Muscle of back (tissue), 13 donors: Measurements from ENCODE around the gene CIDEA. TPM values are rescaled to one million over a fixed set of nuclear protein-coding genes. Genes with fewer than 3 reads are reported as not detected.
"Not testable (repeated sequence)": the region's sequence is repeated elsewhere in the genome, so short reads cannot be mapped to it uniquely, and the experiment has no call there.

Experiments
- DNase-seq, 3 donors: peaks; one replicate each; pipeline versions ENCODE4 v3.0.0 to v3.0.0-alpha.2; 2013
- long read RNA-seq, 9 donors: transcript quantifications; one replicate each; lab custom pipeline, GENCODE V29; 2026
- polyA plus RNA-seq, 10 donors: library from polyadenylated mRNA; unstranded; fragments of 120-200 nt; gene quantifications; one replicate each; pipeline ENCODE4 v1.2.1, GENCODE V29; 2013; ENCODE audit not compliant: insufficient read length in 10 of 10

CIDEA gene, protein sequence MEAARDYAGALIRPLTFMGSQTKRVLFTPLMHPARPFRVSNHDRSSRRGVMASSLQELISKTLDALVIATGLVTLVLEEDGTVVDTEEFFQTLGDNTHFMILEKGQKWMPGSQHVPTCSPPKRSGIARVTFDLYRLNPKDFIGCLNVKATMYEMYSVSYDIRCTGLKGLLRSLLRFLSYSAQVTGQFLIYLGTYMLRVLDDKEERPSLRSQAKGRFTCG
- not detected for polyA plus RNA-seq
- long read RNA-seq, donor 1: 0 reads
- long read RNA-seq, donor 2: 0 reads
- long read RNA-seq, donor 3: 0 reads
- long read RNA-seq, donor 4: 0 reads
- long read RNA-seq, donor 5: 0 reads
- long read RNA-seq, donor 6: 0 reads
- long read RNA-seq, donor 7: 0 reads
- long read RNA-seq, donor 8: 0 reads
- long read RNA-seq, donor 9: 0 reads

GRCh38 chr18:12254136-12254819 is at the start of gene CIDEA:
CIDEA (plus strand) TSS chr18:12254361; CDS start chr18:12254384, 23 bp downstream.
- peak in 1 of 3 donors; percentile 58 for DNase-seq

DNA sequence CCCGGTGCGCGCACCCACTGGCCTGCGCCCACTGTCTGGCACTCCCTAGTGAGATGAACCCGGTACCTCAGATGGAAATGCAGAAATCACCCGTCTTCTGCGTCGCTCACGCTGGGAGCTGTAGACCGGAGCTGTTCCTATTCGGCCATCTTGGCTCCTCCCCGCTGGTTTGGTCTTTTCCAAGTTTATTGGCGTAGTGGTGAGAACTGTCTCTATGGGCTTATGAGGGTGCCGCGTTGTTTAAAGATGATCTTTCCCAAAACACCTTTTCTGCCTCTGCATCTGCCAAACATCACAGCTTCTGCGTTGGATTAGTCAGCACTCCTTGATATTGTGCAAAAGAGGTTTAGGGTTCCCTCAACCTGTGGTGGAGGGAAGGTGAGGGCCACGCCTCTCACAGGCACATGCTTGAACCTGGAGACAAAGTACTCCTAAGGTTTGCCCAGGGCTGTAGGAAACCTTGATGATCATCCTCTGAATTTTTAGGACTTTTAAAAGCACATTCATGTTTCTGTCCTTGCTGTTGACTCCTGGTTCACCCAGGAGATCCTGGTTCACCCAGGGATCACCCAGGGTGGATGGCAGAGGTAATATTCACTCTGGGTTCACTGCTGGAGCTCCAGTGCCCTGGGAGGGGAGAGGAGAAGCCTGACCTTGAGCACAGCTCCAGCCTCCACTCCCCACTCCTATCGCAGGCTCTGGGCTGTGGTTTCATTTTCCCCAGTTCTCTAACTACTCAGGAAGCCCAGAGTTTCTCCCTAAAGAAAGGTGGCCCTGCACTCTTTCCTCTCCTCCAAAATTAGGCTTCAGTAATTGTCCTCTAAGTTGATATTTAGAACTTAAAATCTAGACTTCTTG is 45.6 kb upstream of the CIDEA start:
- not testable (repeated sequence) for DNase-seq

GRCh38 chr18:12212308-12212707 is 41.9 kb upstream of the CIDEA start:
- DNase-seq: not testable (repeated sequence)

GRCh38 chr18:12214296-12215005 is 39.7 kb upstream of the CIDEA start:
- not testable (repeated sequence) for DNase-seq

GRCh38 chr18:12216471-12216870 is 37.7 kb upstream of the CIDEA start:
- DNase-seq: not testable (repeated sequence)

DNA sequence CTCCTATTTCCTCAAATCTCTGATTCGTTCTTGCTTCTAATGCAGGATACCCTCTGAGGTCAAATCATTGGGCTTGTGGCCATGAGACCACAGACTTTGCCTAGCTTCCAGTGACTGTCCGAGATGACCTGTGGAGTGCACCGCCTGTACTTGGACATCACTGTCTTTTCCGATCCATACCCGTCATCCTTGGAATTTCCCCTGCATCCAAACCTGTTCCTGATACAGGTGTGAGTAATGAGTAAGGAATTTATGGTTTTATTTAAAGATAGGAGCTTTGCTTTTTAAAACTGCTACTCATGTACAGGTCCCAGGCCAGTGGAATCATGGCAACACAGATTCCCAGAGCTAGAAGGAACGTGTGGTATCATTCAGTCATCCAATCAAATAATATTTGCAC is 35.6 kb upstream of the CIDEA start:
- not testable (repeated sequence) for DNase-seq

GRCh38 chr18:12222041-12222440 is 32.1 kb upstream of the CIDEA start:
- not testable (repeated sequence) for DNase-seq

- not testable (repeated sequence) for DNase-seq
Observed at GRCh38 chr18:12223326-12223725, 30.8 kb upstream of the CIDEA start.

DNA sequence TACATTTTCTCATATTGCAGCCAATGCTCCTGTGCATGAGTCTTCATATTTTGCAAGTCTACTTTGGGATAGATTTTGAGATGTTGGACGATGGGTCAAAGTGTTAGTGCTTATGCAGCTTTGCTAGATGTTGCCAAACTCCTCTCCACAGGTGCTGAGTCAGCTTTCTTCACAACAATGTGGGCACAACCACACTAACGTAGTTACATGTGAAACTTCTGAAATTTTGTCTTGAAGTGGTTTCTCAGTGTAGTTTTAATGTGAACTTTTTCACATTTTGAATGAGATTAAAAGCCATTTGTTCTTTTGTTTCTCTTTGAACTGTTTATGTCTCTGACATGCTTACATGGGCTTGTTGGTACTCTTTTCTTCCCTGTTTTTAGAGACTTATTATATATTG is 27.4 kb upstream of the CIDEA start:
- not testable (repeated sequence) for DNase-seq

GRCh38 chr18:12227399-12228186 is 26.6 kb upstream of the CIDEA start:
- not testable (repeated sequence) for DNase-seq

DNA sequence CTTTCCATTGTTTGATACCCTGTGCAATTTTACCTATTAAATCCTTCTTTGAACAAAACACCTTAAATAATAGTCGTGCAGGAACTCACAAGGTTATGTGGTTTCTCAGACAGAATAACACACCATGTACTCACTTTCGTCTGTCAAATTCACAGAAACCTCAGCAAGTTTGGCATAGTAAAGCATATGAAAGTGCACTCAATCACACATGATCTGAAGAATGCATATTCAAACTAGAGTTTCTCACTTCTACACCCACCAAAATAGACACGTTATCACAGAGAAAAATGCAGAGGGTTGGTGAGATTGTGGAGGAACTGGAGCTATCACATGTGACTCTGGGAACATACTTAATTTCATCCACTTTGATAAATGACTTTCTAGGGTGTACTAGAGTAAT is 25.9 kb upstream of the CIDEA start:
- DNase-seq: not testable (repeated sequence)

GRCh38 chr18:12230561-12230960 is 23.6 kb upstream of the CIDEA start:
- not testable (repeated sequence) for DNase-seq

DNA sequence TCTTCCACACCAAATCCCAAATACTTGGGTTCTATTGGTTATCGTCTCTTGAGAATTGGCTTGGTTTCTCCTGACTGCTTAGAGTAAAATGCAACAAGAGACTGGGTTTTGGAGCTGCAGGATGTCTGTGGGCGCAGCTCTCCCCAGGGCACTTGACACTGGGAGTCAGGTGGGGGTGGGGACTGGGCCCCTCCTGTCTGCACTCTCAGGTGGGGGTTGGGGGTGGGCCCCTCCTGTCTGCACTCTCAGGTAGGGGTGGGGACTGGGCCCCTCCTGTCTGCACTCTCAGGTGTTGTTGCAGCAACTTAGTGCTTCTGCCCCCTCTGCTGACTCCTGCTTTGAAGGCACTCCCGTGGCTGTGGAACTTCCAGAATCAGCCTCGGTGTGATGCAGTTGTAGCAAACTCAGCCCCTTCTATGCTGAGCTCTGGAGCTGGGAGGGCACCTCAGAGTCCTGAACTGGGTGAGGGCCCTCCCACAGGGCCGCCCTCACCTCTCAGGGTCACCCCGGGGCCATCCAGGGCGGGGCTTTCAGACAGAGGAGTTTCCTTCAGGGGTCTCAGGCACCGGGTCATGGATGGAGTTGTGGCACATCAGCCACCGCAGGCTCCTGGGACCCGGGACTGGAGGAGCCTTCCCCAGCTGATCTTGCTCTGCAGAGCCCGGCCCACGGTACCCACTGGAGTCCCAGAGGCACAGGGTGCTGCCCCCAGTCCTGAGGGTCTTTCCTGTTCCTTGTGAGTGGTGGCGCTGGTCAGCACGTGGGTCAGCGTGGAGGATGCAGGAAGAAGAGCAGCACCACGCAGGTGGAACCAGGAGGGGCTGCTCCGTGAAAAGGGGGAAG is 22.9 kb upstream of the CIDEA start:
- no peak for DNase-seq

DNA sequence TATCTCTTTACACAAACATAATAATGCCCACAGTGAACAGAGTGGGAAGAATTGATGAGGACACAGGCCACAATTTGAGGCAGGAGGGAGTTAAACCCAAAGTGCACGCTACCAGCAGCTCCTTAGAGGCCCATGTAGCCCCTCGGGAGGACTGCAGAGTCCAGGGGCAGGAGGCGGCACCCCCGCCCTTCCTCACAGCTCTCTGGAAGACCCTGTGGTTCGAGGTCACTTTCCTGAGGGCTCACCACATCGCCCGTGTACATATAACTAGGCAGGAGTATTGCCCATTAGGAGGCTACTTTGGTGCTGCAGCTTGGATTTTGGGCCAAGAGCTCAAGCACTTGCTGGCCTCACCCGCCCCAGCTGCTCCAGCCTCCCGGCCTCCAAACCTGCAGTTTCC is 22.2 kb upstream of the CIDEA start:
- no peak for DNase-seq

DNA sequence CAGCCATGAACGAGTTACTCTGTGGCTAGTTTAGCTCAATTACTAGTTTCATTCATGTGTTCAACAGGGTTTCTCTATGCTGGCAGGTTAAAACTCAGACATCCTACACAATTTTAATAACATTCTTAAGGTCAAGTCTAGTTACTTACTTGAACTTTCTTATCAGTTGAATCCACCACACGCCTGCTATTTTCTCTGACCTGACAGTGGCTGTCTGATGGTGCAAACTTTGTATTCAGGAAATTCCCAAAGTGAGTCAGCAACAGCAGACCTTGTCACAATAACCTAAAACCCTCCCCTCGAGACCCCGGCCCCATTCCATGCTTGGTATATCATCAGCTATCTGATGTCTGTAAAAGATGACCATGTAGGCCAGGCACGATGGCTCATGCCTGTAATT is 20.8 kb upstream of the CIDEA start:
- DNase-seq: no peak

DNA sequence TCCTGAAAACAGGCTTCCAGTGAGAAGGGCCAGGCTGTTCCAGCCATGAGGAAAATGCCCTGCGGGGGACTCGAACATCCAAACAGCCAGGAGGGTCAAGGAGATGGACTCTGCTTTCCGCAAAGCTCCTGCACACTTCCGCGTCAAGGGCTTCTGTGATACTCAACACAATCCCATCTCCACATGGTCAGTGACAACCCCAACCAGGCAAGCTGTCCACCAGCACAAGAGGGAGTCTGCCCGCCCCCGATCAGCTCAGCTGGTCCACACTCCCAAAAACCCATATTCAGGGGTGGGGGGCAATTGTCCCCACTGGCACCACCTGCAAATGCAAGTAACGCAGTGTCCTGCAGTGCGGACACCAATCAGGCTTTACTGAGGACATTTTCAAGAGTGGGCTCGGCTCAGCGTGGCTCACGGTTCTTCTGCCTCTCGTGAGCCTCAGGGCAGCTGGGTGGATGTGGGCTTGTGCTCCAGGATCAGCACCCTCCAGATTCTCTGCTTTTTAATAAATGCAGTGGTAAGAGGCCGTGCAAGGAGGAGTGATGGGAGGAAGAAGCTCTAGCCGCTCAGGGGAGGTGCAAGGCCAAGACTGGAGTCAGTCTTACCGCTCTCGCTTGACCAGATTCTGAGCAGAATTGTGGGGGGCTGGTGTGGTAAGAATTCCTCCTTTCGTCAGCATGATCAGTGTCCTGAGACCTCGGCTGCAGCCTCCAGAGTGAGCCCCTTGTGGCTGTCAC is 19.5 kb upstream of the CIDEA start:
- no peak for DNase-seq

- no peak for DNase-seq
Observed at GRCh38 chr18:12236141-12236540, 18.0 kb upstream of the CIDEA start.

- DNase-seq: peak; percentile 43 to 88 (median 74)
Observed at GRCh38 chr18:12236934-12237832, 17.0 kb upstream of the CIDEA start.
